Neural cell (in vitro differentiated cells): Measurements from ENCODE around the gene SMIM26.

Experiments used
- EP300 ChIP-seq: fragments of 450-650 bp; conservative IDR thresholded peaks from 2 replicates; pipeline ENCODE4 v1.6.1; 2014; ENCODE audit warnings: antibody characterized with exemption, mild to moderate bottlenecking, moderate library complexity; ENCODE audit not compliant: poor library complexity, severe bottlenecking
- EZH2 ChIP-seq: fragments of 200-600, 300-800 bp; shearing (Covaris generic), sonication (generic); IDR thresholded peaks from 2 replicates; pipeline ENCODE4 v1.6.1; 2014; ENCODE audit warnings: antibody characterized with exemption, low read length, borderline replicate concordance, mild to moderate bottlenecking; ENCODE audit not compliant: insufficient read depth, poor library complexity, severe bottlenecking
- RAD21 ChIP-seq: fragments of 450-650 bp; conservative IDR thresholded peaks from 2 replicates; pipeline ENCODE4 v1.6.1; 2014; ENCODE audit warnings: antibody characterized with exemption, mild to moderate bottlenecking, moderate library complexity
- TF ChIP-seq, protein P1 (sequence below): fragments of 450-650 bp; IDR thresholded peaks from 2 replicates; pipeline ENCODE4 v1.5.1; 2014; ENCODE audit warnings: antibody characterized with exemption, mild to moderate bottlenecking, moderate library complexity; ENCODE audit not compliant: poor library complexity, severe bottlenecking

DNA sequence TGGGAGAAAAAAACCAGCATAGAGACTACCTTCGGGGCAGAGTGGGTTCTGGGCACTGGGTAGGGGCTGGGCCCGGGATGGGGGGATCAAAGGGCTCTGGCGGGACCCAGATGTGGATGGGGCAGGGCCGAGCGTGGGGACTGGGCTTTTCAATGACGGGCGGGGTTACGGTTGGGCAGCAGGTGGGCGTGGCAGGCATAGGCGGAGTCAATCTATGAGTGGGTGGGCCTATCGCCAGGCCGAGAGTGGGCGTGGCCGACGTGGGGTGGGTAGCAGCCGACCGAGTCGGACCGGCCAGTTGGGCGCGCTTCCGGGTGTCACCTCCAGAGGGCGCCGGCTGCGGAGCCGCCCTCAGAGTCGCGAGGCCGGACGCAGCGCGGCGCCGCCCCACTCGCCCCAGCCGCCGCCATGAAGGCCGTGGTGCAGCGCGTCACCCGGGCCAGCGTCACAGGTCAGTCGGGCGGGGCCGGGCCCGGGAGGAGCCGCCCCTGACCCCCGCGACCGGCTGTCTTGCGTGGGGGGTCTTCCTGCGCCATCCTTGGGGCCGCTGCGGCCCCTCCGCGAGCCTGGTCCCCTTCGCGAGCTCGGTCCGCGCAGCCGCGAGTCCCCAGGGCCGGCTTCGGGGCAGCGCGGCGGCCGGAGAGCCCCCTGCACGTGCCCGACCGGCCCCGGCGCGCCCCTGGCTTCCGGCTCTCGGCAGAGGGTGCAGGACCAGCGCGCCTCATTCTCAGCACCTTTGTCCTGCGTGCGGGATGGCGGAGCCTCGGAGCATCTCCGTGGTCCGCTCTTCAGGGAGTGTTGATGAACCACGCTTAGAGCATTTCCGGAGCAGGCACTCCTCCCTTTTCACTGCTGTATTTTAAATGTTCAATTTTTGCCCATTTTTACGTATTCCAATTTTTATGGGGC, 20.7 kb downstream of the SMIM26 start, which contains the start of gene DTD1:
- peak; percentile 67 for TF ChIP-seq EP300
- TF ChIP-seq EZH2 = no peak
- TF ChIP-seq, protein P1, sequence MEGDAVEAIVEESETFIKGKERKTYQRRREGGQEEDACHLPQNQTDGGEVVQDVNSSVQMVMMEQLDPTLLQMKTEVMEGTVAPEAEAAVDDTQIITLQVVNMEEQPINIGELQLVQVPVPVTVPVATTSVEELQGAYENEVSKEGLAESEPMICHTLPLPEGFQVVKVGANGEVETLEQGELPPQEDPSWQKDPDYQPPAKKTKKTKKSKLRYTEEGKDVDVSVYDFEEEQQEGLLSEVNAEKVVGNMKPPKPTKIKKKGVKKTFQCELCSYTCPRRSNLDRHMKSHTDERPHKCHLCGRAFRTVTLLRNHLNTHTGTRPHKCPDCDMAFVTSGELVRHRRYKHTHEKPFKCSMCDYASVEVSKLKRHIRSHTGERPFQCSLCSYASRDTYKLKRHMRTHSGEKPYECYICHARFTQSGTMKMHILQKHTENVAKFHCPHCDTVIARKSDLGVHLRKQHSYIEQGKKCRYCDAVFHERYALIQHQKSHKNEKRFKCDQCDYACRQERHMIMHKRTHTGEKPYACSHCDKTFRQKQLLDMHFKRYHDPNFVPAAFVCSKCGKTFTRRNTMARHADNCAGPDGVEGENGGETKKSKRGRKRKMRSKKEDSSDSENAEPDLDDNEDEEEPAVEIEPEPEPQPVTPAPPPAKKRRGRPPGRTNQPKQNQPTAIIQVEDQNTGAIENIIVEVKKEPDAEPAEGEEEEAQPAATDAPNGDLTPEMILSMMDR = peak; percentile 88
- TF ChIP-seq RAD21 = peak; percentile 56
